Body of pancreas (tissue), 4 donors: ENCODE data around the gene FIBCD1. TPM values are rescaled to one million over a fixed set of nuclear protein-coding genes. Genes with fewer than 3 reads are reported as not detected.

ENCODE experiments used
- ATAC-seq: fragments of 150-250 bp; one replicate; pipeline ENCODE4 v1.9.1; 2016
- DNase-seq, 4 donors: peaks; one replicate each; pipeline ENCODE4 v3.0.0-alpha.2; 2019
- H3K27ac ChIP-seq, 4 donors: fragments of 200-600 bp; sonication (generic); 1 replicate in 3 of 4; 2 replicates in 1 of 4; pipeline versions ENCODE4 v1.5.1 to v1.6.1; 2016 to 2019; ENCODE audit warnings: mild to moderate bottlenecking in 1 of 4, mixed read lengths in 1 of 4, moderate library complexity in 1 of 4
- H3K27me3 ChIP-seq, 2 donors: fragments of 200-600 bp; sonication (generic); one replicate each; pipeline ENCODE4 v1.6.0; 2016; ENCODE audit warnings: mild to moderate bottlenecking in 1 of 2
- H3K36me3 ChIP-seq, 2 donors: fragments of 200-600 bp; sonication (generic); replicated peaks in 1 of 2; 2 replicates each; pipeline ENCODE4 v1.5.1; 2016; ENCODE audit warnings: low read depth in 2 of 2; ENCODE audit not compliant: insufficient read depth in 1 of 2
- H3K4me1 ChIP-seq: fragments of 200-600 bp; sonication (generic); one replicate; pipeline ENCODE4 v1.6.0; 2016
- H3K4me3 ChIP-seq, 2 donors: fragments of 200-600 bp; sonication (generic); 1 replicate in 1 of 2; 2 replicates in 1 of 2; pipeline ENCODE4 v1.5.1; 2016 to 2019
- H3K9me3 ChIP-seq, 3 donors: fragments of 200-600 bp; sonication (generic); 1 replicate in 2 of 3; 2 replicates in 1 of 3; pipeline ENCODE4 v1.5.1; 2016
- CTCF ChIP-seq, 7 experiments: fragments of 450-650 bp in 4 of 7; fragments of 200-600 bp in 3 of 7; sonication (generic) in 3 of 7; IDR thresholded peaks; one replicate each; pipeline ENCODE4 v1.5.1; 2016 to 2019; ENCODE audit warnings: antibody characterized with exemption in 7 of 7
- POLR2A ChIP-seq, 3 donors: fragments of 450-650 bp; IDR thresholded peaks; one replicate each; pipeline ENCODE4 v1.6.1; 2016; ENCODE audit warnings: antibody characterized with exemption in 3 of 3, mild to moderate bottlenecking in 2 of 3
- WGBS, 2 donors: methylation state at CpG; one replicate each; pipeline ENCODE4 v1.1.5; 2017; 5-methylcytosine and 5-hydroxymethylcytosine counted together
- intact Hi-C: fragments of 100-400 bp; cut with DNase I; formaldehyde crosslinking; loops from one replicate; pipeline ENCODE4 v1.15.1; 2023
- total RNA-seq, 2 donors: library from RNA; depleted of rRNA; stranded (reverse); fragments of >200 nt; gene quantifications; one replicate each; pipeline ENCODE4 v1.1.0, GENCODE V29; 2016

The FIBCD1 gene
- total RNA-seq, 2 donors from 2014 or later: 0.78 TPM; not detected in 1

- no peak overlapping the region for H3K4me3 ChIP-seq
- TF ChIP-seq CTCF (IDR thresholded peaks at IDR 0.05): no peak
- no peak for TF ChIP-seq POLR2A (IDR thresholded peaks at IDR 0.05)
- H3K9me3 ChIP-seq: no peaks in the 10 kb centered on the region
- H3K4me1 ChIP-seq: peaks cover 29% of the 10 kb centered on the region
- ATAC-seq (no peak), DNase-seq (no peak)
- peaks cover 0 to 45% of the 10 kb centered on the region in 2 donors for H3K27me3 ChIP-seq
- no peaks in the 10 kb centered on the region for H3K36me3 ChIP-seq
- intact Hi-C loops: loop anchor here (10.0 kb wide), 1 partner anchor 172 kb away; no protein-coding TSS in a partner anchor
- no peak overlapping the region for H3K27ac ChIP-seq
- 62 to 76% methylated on average over 7 to 12 of the region's 12 CpGs for WGBS, 2 donors
Measured at GRCh38 chr9:130936285-130937117, 2.5 kb downstream of the FIBCD1 start.

GRCh38 chr9:130935648-130936271 lies 3.3 kb downstream of the FIBCD1 start:
- no peaks in the 10 kb centered on the region for H3K9me3 ChIP-seq
- no peak overlapping the region for H3K4me3 ChIP-seq
- ATAC-seq (no peak), DNase-seq (no peak)
- peaks cover 26% of the 10 kb centered on the region for H3K4me1 ChIP-seq
- intact Hi-C loops: loop anchor here (10.0 kb wide), 1 partner anchor 171 kb away; no protein-coding TSS in a partner anchor
- no peak overlapping the region for H3K27ac ChIP-seq
- peaks cover 0 to 42% of the 10 kb centered on the region in 2 donors for H3K27me3 ChIP-seq
- no peaks in the 10 kb centered on the region for H3K36me3 ChIP-seq
- WGBS, 2 donors: 81 to 82% methylated on average over 13 of the region's 13 CpGs
- no peak for TF ChIP-seq CTCF (IDR thresholded peaks at IDR 0.05)
- no peak for TF ChIP-seq POLR2A (IDR thresholded peaks at IDR 0.05)

- TF ChIP-seq CTCF (IDR thresholded peaks at IDR 0.05): no peak
- no peak for TF ChIP-seq POLR2A (IDR thresholded peaks at IDR 0.05)
- WGBS, 2 donors: 31% methylated on average over 13 to 16 of the region's 16 CpGs
Measured at GRCh38 chr9:130934702-130935647, 4.1 kb downstream of the FIBCD1 start.

GRCh38 chr9:130934246-130934645 lies 4.8 kb downstream of the FIBCD1 start:
- 72 to 75% methylated on average over 3 to 11 of the region's 11 CpGs for WGBS, 2 donors
- H3K27me3 ChIP-seq: peaks cover 0 to 29% of the 10 kb centered on the region in 2 donors
- ATAC-seq (no peak), DNase-seq (no peak)
- no peak overlapping the region for H3K27ac ChIP-seq
- peaks cover 12% of the 10 kb centered on the region for H3K4me1 ChIP-seq
- H3K36me3 ChIP-seq: no peaks in the 10 kb centered on the region
- intact Hi-C loops: loop anchor here (10.0 kb wide), 1 partner anchor 169 kb away; no protein-coding TSS in a partner anchor
- no peak overlapping the region for H3K4me3 ChIP-seq
- H3K9me3 ChIP-seq: no peaks in the 10 kb centered on the region
- TF ChIP-seq POLR2A (IDR thresholded peaks at IDR 0.05) (no peak), CTCF (IDR thresholded peaks at IDR 0.05) (no peak)

More at GRCh38 chr9:130934702-130935647, 4.1 kb downstream of the FIBCD1 start:
- H3K4me1 ChIP-seq: peaks cover 18% of the 10 kb centered on the region
- H3K27ac ChIP-seq: no peak overlapping the region
- H3K9me3 ChIP-seq: no peaks in the 10 kb centered on the region
- DNase-seq (no peak), ATAC-seq (no peak)
- no peaks in the 10 kb centered on the region for H3K36me3 ChIP-seq
- no peak overlapping the region for H3K4me3 ChIP-seq
- peaks cover 0 to 34% of the 10 kb centered on the region in 2 donors for H3K27me3 ChIP-seq
- intact Hi-C loops: loop anchor here (10.0 kb wide), 1 partner anchor 170 kb away; no protein-coding TSS in a partner anchor
